Keratinocyte (primary cell): ENCODE measurements around the gene BORCS6. TPM values are rescaled to one million over a fixed set of nuclear protein-coding genes. Genes with fewer than 3 reads are reported as not detected.

Experiments
- DNase-seq: peaks from one replicate; pipeline ENCODE4 v3.0.0-alpha.2; 2011; ENCODE audit warnings: low read depth, missing footprints, low spot score
- FAIRE-seq: peaks from 2 replicates; lab custom pipeline; 2011; peaks lifted over from hg19 to GRCh38; lab: Jason Lieb, UNC
- H2AFZ ChIP-seq: 2 replicates; pipeline ENCODE4 v1.6.0; 2012; ENCODE audit warnings: low read length, control low read depth, inconsistent platforms; ENCODE audit not compliant: control insufficient read depth
- H3K27ac ChIP-seq: 2 replicates; pipeline ENCODE4 v1.5.1; 2011; ENCODE audit warnings: low read length; ENCODE audit not compliant: control insufficient read depth, insufficient read depth
- H3K27me3 ChIP-seq: 3 replicates; pipeline ENCODE4 v1.6.0; 2011; ENCODE audit warnings: low read length; ENCODE audit not compliant: control insufficient read depth, insufficient read depth; ENCODE audit errors: extremely low read depth
- H3K36me3 ChIP-seq, 2 experiments: 2 replicates in 1 of 2; 3 replicates in 1 of 2; pipeline ENCODE4 v1.5.1; 2011; ENCODE audit warnings: low read length in 2 of 2, mild to moderate bottlenecking in 1 of 2; ENCODE audit not compliant: control insufficient read depth in 2 of 2, insufficient read depth in 2 of 2; ENCODE audit errors: extremely low read depth in 1 of 2
- H3K4me1 ChIP-seq: 3 replicates; pipeline ENCODE4 v1.5.1; 2011; ENCODE audit warnings: low read length; ENCODE audit not compliant: control insufficient read depth, insufficient read depth; ENCODE audit errors: extremely low read depth
- H3K4me2 ChIP-seq: 3 replicates; pipeline ENCODE4 v1.6.0; 2011; ENCODE audit warnings: low read depth, low read length; ENCODE audit not compliant: control insufficient read depth, insufficient read depth; ENCODE audit errors: extremely low read depth
- H3K4me3 ChIP-seq, 3 experiments: fragments of 200-600 bp in 1 of 3; sonication (generic) in 1 of 3; 2 replicates in 2 of 3; 3 replicates in 1 of 3; pipeline ENCODE4 v1.5.1; 2011 to 2016; ENCODE audit warnings: low read length in 3 of 3, mild to moderate bottlenecking in 3 of 3, control low read depth in 2 of 3, inconsistent platforms in 1 of 3, low read depth in 1 of 3, mixed read lengths in 1 of 3, mixed run types in 1 of 3, moderate library complexity in 1 of 3; ENCODE audit not compliant: control insufficient read depth in 2 of 3, insufficient read depth in 2 of 3; ENCODE audit errors: extremely low read depth in 1 of 3
- H3K79me2 ChIP-seq: 2 replicates; pipeline ENCODE4 v1.6.0; 2012; ENCODE audit warnings: low read length; ENCODE audit not compliant: control insufficient read depth, insufficient read depth
- H3K9ac ChIP-seq: 3 replicates; pipeline ENCODE4 v1.6.0; 2011; ENCODE audit warnings: low read length; ENCODE audit not compliant: control insufficient read depth, insufficient read depth; ENCODE audit errors: extremely low read depth
- H3K9me1 ChIP-seq: 3 replicates; pipeline ENCODE4 v1.6.0; 2011; ENCODE audit warnings: low read length; ENCODE audit not compliant: control insufficient read depth, insufficient read depth; ENCODE audit errors: extremely low read depth
- H3K9me3 ChIP-seq: 2 replicates; pipeline ENCODE4 v1.5.1; 2012; ENCODE audit warnings: low read depth, low read length; ENCODE audit not compliant: control insufficient read depth
- H4K20me1 ChIP-seq: 3 replicates; pipeline ENCODE4 v1.6.0; 2011; ENCODE audit warnings: low read length; ENCODE audit not compliant: control insufficient read depth, insufficient read depth; ENCODE audit errors: extremely low read depth
- EZH2 ChIP-seq: IDR thresholded peaks from one replicate; pipeline ENCODE4 v1.6.1; 2012; ENCODE audit warnings: inconsistent platforms, mild to moderate bottlenecking, low read length, moderate library complexity
- dilution Hi-C: fragments of 300-500 bp; cut with MboI; formaldehyde crosslinking; loops from one replicate; pipeline ENCODE4 v1.7.0; 2020; ENCODE audit warnings: low sequenced_read_pairs; ENCODE audit not compliant: extremely low pct_ligation_motif_present
- polyA plus RNA-seq, 5 experiments: library from polyadenylated mRNA; depleted of rRNA in 3 of 5; stranded (reverse) in 3 of 5; stranded (forward) in 1 of 5; unstranded in 1 of 5; fragments of >200 nt; gene quantifications; 1 replicate in 1 of 5; 2 replicates in 3 of 5; 3 replicates in 1 of 5; pipeline versions ENCODE4 v1.2.1 to v1.2.3, GENCODE V29; 2011 to 2012; ENCODE audit warnings: missing spikeins in 2 of 5, low read depth in 1 of 5, low replicate concordance in 1 of 5
- TF ChIP-seq, protein P1 (sequence below), 3 experiments: IDR thresholded peaks in 1 of 3; conservative IDR thresholded peaks in 1 of 3; optimal IDR thresholded peaks in 1 of 3; 2 replicates in 2 of 3; 3 replicates in 1 of 3; pipeline versions ENCODE3 to v1.5.1; 2011; ENCODE audit warnings: low read length in 3 of 3, mild to moderate bottlenecking in 3 of 3, moderate library complexity in 2 of 3, control low read depth in 1 of 3, inconsistent platforms in 1 of 3; ENCODE audit not compliant: insufficient read depth in 2 of 3; ENCODE audit errors: extremely low read depth in 1 of 3

Gene BORCS6
- polyA plus RNA-seq, 1 donor (not counting 4 experiments of a cell fraction or from before 2014, with no cell fraction given): 4.2 TPM

DNA sequence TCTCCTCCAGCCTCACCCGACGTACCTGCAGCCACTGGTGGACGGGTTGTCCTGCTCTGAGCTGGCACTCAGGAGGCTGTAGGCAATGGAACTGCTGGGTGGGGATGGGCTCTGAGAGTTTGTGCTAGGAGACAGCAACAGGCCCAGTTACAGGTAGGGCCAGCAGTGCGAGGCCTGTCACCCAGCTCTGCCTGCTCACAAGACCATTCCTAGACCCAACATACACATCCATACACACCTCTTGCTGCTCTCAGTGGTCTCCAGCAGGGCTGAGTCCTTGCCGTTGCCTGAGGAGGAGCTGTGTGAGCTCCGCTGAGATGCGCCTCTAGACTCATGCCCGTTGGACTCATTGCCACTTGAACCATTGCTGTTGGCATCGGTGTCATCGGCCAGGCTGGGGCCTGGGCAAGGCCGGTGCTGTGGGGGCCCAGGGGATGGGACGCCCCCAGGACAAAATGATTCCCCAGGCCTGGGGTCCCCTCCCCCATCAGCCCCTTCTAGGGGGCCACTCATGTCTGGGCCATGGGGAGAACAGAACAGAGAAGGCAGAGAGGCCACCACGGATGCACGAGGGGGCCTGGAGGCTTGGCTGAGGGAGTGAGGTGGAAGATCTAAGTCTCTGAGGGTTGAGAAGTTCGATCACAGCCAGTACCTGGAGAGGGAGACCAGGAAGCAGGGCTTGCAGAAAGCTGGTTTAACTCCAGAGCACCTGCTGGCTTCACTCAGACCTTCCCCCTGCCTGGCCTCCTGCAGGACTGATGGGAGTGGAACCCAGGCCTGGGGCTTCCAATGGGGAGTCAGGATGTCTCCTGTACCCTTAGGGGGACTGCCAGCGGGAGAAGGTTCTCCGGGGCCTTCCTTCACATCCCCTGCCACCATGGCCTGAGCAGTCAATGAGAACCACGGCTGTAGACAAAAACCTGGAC, 39.5 kb downstream of the BORCS6 start:
- H3K27ac ChIP-seq: peak overlapping the region; percentile 13
- DNase-seq: no peak
- dilution Hi-C loops: no loop called here
- peaks cover 46% of the 10 kb centered on the region for H3K79me2 ChIP-seq
- no peaks in the 10 kb centered on the region for H3K9me3 ChIP-seq
- H3K27me3 ChIP-seq: no peaks in the 10 kb centered on the region
- H2AFZ ChIP-seq: no peak overlapping the region
- no peak for TF ChIP-seq EZH2
- TF ChIP-seq, protein P1, sequence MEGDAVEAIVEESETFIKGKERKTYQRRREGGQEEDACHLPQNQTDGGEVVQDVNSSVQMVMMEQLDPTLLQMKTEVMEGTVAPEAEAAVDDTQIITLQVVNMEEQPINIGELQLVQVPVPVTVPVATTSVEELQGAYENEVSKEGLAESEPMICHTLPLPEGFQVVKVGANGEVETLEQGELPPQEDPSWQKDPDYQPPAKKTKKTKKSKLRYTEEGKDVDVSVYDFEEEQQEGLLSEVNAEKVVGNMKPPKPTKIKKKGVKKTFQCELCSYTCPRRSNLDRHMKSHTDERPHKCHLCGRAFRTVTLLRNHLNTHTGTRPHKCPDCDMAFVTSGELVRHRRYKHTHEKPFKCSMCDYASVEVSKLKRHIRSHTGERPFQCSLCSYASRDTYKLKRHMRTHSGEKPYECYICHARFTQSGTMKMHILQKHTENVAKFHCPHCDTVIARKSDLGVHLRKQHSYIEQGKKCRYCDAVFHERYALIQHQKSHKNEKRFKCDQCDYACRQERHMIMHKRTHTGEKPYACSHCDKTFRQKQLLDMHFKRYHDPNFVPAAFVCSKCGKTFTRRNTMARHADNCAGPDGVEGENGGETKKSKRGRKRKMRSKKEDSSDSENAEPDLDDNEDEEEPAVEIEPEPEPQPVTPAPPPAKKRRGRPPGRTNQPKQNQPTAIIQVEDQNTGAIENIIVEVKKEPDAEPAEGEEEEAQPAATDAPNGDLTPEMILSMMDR (optimal IDR thresholded peaks at IDR 0.05 in 1 of 3, IDR thresholded peaks at IDR 0.05 in 1 of 3, conservative IDR thresholded peaks at IDR 0.05 in 1 of 3; ENCODE audit: extremely low read depth in 1 of 3, insufficient read depth in 2 of 3, low read length in 3 of 3): no peak
- H3K4me2 ChIP-seq: peak overlapping the region; percentile 90
- peaks cover 33% of the 10 kb centered on the region for H3K4me1 ChIP-seq
- H3K9me1 ChIP-seq: peaks cover 11% of the 10 kb centered on the region
- H3K4me3 ChIP-seq: peak overlapping the region in 2 of 3 experiments; percentile 62 to 86
- peaks cover 45 to 60% of the 10 kb centered on the region in 2 experiments for H3K36me3 ChIP-seq
- FAIRE-seq: no peak
- H4K20me1 ChIP-seq: peaks cover 18% of the 10 kb centered on the region
- H3K9ac ChIP-seq: peak overlapping the region; percentile 100

DNA sequence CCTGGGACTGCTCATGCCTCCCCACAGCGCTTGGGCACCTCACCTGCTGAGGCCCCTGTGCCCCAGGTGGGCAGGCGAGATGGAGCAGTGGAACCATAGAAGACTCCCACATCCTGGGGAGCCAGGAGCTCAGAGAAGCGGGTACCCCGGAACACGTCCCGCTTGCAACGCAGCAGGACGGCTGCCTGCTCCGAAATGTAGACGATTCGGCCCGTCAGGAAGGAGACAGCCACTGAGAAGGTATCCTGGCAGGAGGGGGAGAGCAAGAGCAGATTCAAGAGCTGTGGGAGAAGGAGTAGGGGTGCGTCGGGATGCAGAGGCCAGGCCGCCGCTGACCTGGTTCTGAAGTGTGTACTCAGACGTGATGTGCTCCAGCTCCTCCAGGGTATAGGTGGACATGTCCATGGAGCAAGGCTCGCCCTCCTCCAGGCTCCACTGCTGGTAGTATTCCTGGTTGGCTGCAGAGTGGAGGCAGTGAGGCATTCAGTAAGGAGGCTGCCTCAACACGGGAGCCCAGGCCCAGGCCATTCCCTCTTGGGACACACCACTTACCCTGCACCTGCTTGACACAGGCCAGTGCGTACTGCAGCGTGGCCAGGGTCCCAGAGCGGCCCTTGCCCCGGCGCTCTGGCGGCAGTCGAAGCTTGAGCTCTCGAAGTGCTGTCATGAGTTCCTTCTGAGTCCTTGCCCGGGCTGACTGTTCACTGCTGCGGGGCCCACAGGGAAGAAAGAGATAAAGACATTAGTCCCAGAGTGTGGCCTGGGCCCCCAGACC, 40.4 kb downstream of the BORCS6 start:
- Histone ChIP-seq H3K9me3 (no peaks in the 10 kb centered on the region), H2AFZ (no peak overlapping the region), H4K20me1 (peaks cover 18% of the 10 kb centered on the region), H3K9ac (no peak overlapping the region), H3K4me3 (no peak overlapping the region), H3K79me2 (peaks cover 37% of the 10 kb centered on the region), H3K9me1 (peaks cover 11% of the 10 kb centered on the region), H3K4me1 (peaks cover 33% of the 10 kb centered on the region), H3K27ac (no peak overlapping the region), H3K4me2 (no peak overlapping the region), H3K27me3 (no peaks in the 10 kb centered on the region), H3K36me3 (peaks cover 48 to 63% of the 10 kb centered on the region in 2 experiments)
- dilution Hi-C loops: no loop called here
- DNase-seq: no peak
- FAIRE-seq: no peak
- TF ChIP-seq, protein P1 (optimal IDR thresholded peaks at IDR 0.05 in 1 of 3, IDR thresholded peaks at IDR 0.05 in 1 of 3, conservative IDR thresholded peaks at IDR 0.05 in 1 of 3; ENCODE audit: extremely low read depth in 1 of 3, insufficient read depth in 2 of 3, low read length in 3 of 3): no peak
- TF ChIP-seq EZH2: no peak
